Measurements from ENCODE around the gene CSNK2A3.

CSNK2A3 gene

DNA sequence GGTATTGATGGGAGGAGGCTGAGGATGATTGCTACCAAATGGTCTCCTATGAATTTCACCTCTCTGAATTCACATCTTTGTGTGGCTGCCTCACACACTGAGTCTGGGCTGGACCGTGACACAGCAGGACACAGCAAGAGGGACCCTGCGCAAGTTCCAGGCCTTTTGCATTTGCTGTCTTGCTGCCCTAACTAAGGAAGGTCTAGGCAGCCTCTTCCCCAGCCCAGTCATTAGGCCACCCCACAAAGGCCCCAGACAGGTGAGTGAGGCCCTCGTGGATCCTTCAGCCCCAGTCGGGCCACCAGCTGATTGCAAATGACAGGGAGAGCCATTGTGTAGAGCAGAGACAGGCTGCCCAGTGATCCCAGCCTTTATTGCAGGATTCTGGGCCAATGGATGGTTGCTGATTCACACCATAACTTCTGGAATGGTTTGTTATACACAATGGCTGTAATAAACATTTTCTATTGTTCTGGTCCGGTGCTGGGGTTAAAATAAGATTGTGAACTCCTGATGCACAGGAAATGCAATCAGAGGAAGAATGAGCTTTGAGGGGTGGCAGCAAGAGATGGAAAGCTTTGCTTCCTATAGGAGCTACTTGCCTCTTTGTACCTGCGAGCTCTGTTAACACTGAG lies 28.5 kb upstream of the CSNK2A3 start:
- H3K4me3 ChIP-seq (ENCODE audit: low read length), result no peak overlapping the region
- DNase-seq (ENCODE audit: low read depth), result no peak
- TF ChIP-seq, protein P1, sequence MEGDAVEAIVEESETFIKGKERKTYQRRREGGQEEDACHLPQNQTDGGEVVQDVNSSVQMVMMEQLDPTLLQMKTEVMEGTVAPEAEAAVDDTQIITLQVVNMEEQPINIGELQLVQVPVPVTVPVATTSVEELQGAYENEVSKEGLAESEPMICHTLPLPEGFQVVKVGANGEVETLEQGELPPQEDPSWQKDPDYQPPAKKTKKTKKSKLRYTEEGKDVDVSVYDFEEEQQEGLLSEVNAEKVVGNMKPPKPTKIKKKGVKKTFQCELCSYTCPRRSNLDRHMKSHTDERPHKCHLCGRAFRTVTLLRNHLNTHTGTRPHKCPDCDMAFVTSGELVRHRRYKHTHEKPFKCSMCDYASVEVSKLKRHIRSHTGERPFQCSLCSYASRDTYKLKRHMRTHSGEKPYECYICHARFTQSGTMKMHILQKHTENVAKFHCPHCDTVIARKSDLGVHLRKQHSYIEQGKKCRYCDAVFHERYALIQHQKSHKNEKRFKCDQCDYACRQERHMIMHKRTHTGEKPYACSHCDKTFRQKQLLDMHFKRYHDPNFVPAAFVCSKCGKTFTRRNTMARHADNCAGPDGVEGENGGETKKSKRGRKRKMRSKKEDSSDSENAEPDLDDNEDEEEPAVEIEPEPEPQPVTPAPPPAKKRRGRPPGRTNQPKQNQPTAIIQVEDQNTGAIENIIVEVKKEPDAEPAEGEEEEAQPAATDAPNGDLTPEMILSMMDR (IDR thresholded peaks at IDR 0.05; ENCODE audit: insufficient read depth, low read depth, low read length, missing control alignments), result no peak

DNA sequence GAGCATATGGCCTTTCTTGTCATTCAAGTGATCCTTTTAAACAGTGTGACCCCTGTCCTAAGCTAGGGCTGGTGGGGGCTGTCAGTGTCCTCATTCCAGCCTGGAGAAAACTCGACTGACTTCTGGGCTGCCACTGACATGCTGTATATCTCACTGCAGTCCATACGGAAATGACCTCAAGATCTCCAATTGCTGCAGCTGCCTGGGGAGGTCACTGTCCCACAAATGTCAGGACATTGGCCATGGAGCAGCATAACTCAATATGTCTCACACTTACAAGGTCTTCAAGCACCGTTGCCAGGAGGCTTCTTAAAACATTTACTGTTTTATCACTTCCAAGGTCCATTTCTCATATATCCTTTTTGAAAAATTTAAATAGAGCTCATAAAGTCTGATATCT lies 27.8 kb upstream of the CSNK2A3 start:
- no peak for DNase-seq (ENCODE audit: low read depth)
- no peak overlapping the region for H3K4me3 ChIP-seq (ENCODE audit: low read length)
- TF ChIP-seq, protein P1 (IDR thresholded peaks at IDR 0.05; ENCODE audit: insufficient read depth, low read depth, low read length, missing control alignments), result no peak

DNA sequence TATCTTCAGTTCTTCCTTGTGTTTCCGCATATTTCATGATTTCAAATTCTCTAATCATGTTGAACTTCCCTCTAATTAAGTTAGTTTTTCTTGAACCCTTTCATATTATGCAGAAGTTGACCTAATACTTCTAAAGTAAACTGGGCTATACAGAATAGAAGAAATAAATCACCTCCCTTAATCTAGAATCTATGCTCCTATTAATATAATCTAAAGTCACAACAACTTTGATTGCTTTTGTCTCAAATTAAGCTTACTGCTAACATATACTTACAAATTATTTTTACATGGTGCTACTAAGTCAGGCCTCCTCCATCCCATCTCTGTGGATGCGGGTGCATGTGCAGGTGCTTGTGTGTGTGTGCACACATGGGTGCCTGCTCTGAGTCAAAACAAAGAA lies 27.3 kb upstream of the CSNK2A3 start:
- TF ChIP-seq, protein P1 (IDR thresholded peaks at IDR 0.05; ENCODE audit: insufficient read depth, low read depth, low read length, missing control alignments), result no peak
- H3K4me3 ChIP-seq (ENCODE audit: low read length), result no peak overlapping the region
- no peak for DNase-seq (ENCODE audit: low read depth)

DNA sequence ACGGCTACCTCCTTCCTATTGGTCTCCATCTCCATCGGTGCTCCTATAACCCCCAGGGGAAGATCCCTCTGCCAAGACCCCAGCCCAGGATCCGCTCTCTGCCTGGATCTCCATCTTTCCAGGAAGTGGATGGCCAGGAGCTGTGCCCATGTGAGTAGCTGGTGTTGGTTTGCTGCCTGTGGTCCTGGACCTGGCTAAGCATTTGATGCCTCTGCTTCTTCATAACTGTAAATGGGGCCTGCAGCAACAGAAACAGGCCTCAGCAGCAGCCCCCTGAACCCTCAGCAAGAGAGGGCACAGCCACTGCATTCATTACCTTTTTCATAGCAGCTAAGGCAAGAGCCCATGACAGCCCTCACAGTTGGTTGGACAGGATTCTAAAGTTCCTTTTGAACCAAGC lies 26.6 kb upstream of the CSNK2A3 start:
- DNase-seq (ENCODE audit: low read depth), result no peak
- TF ChIP-seq, protein P1 (IDR thresholded peaks at IDR 0.05; ENCODE audit: insufficient read depth, low read depth, low read length, missing control alignments), result no peak

DNA sequence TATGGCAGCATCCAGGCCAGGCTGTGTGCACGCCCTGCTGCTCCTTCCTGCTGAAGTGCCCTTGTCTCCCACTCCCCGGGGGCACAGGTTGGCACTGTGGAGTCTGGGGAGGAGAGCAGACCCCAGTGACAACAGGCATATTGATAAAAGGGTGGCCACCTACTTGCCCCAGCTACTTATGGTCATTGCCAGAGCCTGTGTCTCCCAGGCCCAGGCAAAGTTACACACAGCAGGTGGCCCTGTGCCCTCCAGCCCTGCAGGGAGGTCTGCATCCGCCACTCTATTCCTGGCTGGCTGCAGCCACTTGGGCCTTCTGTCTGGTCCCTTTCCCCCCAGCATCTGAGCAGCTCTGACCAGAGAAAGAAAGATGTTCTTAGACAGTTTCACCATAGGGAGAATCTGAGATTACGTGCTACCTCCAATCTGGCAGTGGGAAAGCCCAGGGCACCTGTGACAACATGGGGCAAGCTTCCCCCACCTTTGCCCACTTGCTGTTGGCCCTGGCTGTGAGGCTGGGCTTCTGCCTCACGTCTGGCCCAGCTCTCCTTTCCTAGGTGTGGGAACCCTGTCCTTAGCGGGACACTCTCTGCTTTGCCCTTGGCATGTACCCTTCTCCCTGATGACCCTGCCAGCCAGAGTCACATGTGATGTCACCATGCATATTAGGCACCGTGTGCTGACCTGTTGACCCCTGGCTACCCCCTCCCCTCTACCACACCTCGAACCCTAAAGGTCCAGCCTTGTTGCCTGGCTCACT lies 25.3 kb upstream of the CSNK2A3 start:
- no peak for DNase-seq (ENCODE audit: low read depth)
- no peak overlapping the region for H3K4me3 ChIP-seq (ENCODE audit: low read length)
- TF ChIP-seq, protein P1 (IDR thresholded peaks at IDR 0.05; ENCODE audit: insufficient read depth, low read depth, low read length, missing control alignments), result no peak

More for the DNA sequence above, 26.6 kb upstream of the CSNK2A3 start:
- H3K4me3 ChIP-seq (ENCODE audit: low read length), result no peak overlapping the region

DNA sequence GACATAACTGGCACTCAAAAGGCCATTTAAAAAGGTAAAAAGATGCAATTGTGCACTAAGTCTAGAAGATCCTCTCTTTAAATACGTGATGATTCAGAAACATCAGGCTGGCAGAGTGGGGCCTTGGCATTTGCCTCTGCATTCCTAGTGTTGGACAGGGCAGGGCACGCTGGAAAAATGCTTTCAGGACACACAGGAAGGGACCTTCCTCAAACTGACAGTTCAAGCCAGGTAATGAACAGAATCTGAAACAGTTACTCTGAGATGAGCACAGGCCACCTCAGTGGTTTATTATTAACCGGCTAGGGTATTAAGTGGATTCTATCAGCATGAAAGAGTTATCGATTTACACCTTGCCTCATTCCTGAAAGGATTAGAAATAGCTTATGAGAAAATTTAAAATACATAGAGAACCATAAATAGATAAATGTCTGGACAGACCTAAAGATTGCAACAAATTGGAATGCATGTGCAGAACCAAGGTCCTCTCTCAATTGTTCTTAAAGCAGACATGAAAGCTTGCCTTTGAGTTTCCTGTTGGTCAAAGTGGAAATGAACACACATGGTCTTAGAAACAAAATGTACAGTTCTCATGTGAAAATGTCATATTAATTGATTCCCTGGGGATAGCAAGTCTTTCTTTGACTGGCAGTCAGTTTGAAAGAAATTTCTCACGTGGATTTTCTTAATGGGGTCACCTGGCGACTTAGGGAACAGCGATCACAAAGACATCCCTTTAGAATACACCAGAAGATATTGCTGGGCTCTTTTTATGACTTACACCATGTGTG lies 21.5 kb upstream of the CSNK2A3 start:
- TF ChIP-seq, protein P1 (IDR thresholded peaks at IDR 0.05; ENCODE audit: insufficient read depth, low read depth, low read length, missing control alignments), result no peak
- H3K4me3 ChIP-seq (ENCODE audit: low read length), result no peak overlapping the region
- DNase-seq (ENCODE audit: low read depth), result peak; percentile 23
